Measurements from ENCODE around the gene STX19.

STX19 gene

DNA sequence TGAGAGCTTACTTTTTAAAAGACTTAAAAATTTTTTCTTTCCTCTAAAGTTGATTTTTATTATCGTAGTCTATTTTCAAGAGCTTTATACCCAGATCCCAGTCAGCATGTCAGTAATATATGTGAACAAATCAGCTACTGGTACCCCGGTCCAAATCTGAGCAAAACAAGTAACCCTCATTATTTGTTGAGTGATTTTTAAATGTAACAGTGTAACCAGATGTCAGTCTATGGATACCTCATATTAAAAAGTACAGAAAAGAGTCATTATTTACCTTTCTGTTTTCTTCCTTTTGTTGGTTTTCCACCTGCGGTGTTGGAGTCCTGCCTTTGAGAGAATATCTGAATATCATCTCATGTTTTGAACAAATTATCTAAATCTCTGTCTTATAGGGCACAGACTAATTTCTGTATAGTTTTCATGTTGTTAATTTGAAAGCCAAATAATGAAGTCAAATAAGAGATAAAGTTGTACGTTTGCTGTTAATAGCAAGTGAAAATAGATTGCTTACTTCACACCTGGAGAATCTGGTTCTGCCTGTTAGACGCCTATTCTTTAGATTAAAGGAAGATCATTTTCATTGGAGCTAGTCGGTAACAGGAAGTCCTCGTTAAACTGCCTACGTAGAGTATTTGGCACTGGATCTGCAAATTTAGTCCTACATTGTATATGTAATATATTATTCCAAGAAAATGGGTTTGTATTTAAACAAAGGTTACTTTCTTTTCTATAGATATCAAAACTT lies at the start of gene STX19:
Gene STX19, minus strand, starts transcription at position 505 of the 745 bp plus-strand sequence. CDS start 13,328 bp downstream, outside the sequence.
- Histone ChIP-seq H3K4me1 (ENCODE audit: insufficient read depth, low read length) (no peaks in the 10 kb centered on the region), H3K9me3 (ENCODE audit: control insufficient read depth, insufficient read depth, low read length) (no peaks in the 10 kb centered on the region), H3K9ac (ENCODE audit: low read depth, low read length) (no peak within 1 kb of the TSS), H3K36me3 (ENCODE audit: insufficient read depth, low read length) (no peaks in the 10 kb centered on the region)

GRCh38 chr3:94076055-94076454 lies 47.7 kb upstream of the STX19 start:
- Histone ChIP-seq H3K36me3 (ENCODE audit: insufficient read depth, low read length) (no peaks in the 10 kb centered on the region), H3K9ac (ENCODE audit: low read depth, low read length) (no peak overlapping the region), H3K4me1 (ENCODE audit: insufficient read depth, low read length) (peaks cover 4% of the 10 kb centered on the region; the same call in 1 of the 2 replicates), H3K9me3 (ENCODE audit: control insufficient read depth, insufficient read depth, low read length) (no peaks in the 10 kb centered on the region)

DNA sequence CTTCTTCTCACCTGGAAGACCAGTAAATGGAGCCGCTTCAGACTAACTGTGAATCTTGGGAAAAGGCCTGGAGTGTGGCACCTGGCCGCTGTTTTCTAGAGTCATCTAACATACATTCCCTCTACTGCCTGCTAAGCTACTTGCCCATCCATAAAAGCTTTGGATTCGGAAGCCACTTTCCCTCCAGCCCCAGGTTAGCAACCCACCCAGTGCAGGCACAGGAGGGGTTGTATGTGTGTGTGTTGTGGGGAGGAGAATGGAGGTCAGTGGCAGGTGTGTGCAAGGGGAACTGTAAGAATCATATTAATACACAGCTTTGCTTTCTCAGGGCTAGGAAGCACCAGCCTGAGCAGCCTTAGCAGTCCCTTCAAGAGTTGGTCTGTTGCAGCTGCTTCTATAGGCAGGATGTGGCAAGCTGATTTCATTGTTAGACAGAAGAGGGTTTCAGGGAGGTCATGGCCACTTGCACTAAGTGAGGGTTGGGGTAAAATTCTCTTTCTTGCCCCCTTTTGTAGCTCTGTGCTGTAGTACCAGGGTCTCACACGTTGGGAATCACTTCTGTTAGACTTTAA lies 43.4 kb upstream of the STX19 start:
- Histone ChIP-seq H3K36me3 (ENCODE audit: insufficient read depth, low read length) (no peaks in the 10 kb centered on the region; the same call in 1 of the 2 replicates), H3K4me1 (ENCODE audit: insufficient read depth, low read length) (no peaks in the 10 kb centered on the region), H3K9me3 (ENCODE audit: control insufficient read depth, insufficient read depth, low read length) (no peaks in the 10 kb centered on the region), H3K9ac (ENCODE audit: low read depth, low read length) (no peak overlapping the region)

DNA sequence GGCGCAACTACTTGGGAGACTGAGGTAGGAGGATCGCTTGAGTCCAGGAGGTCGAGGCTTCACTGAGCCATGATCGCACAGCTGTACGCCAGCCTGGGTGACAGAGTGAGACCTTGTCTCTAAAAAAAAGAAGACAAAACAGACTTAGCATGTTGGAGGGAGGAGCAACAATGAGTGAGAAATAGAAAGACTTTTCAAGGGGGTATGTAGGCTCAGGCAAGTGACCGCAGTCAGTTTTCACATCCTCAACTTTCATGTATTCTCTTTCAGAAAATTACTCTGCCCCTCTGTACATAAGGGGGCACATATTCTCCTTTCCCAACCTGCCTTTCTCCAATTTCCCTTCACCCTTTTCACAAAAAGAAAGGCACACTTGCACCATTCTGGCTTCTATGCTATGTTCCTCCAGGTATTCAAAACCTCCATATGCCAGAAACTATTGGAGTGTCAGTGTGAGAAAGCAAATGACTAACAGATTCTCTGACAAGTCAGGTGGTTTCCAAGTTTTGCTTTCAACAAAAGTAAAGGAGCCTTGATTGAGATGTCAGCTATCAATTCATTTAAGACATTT lies 42.0 kb upstream of the STX19 start:
- Histone ChIP-seq H3K36me3 (ENCODE audit: insufficient read depth, low read length) (no peaks in the 10 kb centered on the region; the same call in 1 of the 2 replicates), H3K4me1 (ENCODE audit: insufficient read depth, low read length) (no peaks in the 10 kb centered on the region), H3K9ac (ENCODE audit: low read depth, low read length) (no peak overlapping the region), H3K9me3 (ENCODE audit: control insufficient read depth, insufficient read depth, low read length) (no peaks in the 10 kb centered on the region)

GRCh38 chr3:94069194-94069813 lies 40.9 kb upstream of the STX19 start:
- H3K9me3 ChIP-seq (ENCODE audit: control insufficient read depth, insufficient read depth, low read length), result no peaks in the 10 kb centered on the region
- H3K4me1 ChIP-seq (ENCODE audit: insufficient read depth, low read length), result no peaks in the 10 kb centered on the region
- no peaks in the 10 kb centered on the region; the same call in 1 of the 2 replicates for H3K36me3 ChIP-seq (ENCODE audit: insufficient read depth, low read length)
- no peak overlapping the region for H3K9ac ChIP-seq (ENCODE audit: low read depth, low read length)

DNA sequence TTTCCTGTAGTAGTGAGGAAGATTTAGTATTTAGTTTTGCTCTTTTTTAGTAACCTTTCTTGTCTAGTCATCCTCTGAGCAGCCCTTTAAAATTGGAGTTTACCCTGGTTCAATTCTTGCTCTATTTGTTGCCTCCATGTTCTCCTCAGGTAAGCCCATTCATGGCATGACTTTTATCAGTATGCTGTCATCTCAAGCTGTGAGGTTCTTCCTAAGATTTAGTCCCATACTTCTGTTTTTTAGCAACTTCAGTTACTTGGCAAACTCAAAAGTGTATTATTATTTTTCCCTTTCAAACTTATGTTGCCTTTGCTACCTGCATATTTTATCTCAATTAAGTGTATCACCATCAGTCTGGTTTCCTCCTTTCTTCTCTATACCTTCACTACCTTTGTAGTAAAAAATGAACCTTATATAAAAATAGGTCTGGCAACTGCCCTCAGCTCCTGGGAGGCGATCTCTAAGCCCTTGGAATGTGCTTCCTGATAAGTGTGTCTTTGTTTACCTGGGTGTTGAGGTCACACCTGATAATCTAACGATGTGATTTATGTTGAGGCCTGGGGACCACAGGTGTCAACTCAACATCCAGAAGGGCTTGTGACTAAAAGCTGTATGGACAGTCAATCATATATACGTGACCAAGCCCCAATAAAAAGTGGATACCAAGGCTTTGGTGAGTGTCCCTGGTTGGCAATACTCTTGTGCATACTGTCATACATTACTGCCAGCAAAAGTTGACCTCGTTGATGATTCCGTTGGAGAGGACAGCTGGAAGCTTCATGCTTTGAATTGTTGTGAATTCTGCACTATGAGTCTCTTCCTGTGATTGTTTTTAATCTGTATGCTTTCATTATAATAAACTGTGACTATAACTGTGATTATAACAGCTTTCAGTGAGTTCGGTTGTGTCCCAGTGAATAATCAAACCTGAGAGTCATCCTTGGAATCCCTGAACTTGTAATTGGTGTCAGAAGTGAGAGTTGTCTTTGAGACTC lies 38.4 kb upstream of the STX19 start:
- Histone ChIP-seq H3K9ac (ENCODE audit: low read depth, low read length) (no peak overlapping the region), H3K9me3 (ENCODE audit: control insufficient read depth, insufficient read depth, low read length) (no peaks in the 10 kb centered on the region), H3K4me1 (ENCODE audit: insufficient read depth, low read length) (no peaks in the 10 kb centered on the region; the same call in 1 of the 2 replicates), H3K36me3 (ENCODE audit: insufficient read depth, low read length) (no peaks in the 10 kb centered on the region; the same call in 1 of the 2 replicates)

- H3K4me1 ChIP-seq (ENCODE audit: insufficient read depth, low read length), result no peaks in the 10 kb centered on the region; the same call in 1 of the 2 replicates
- H3K9me3 ChIP-seq (ENCODE audit: control insufficient read depth, insufficient read depth, low read length), result no peaks in the 10 kb centered on the region
- no peaks in the 10 kb centered on the region; the same call in 1 of the 2 replicates for H3K36me3 ChIP-seq (ENCODE audit: insufficient read depth, low read length)
- H3K9ac ChIP-seq (ENCODE audit: low read depth, low read length), result no peak overlapping the region
These were observed 37.6 kb upstream of the STX19 start for GRCh38 chr3:94065819-94066480.

GRCh38 chr3:94065122-94065521 lies 36.7 kb upstream of the STX19 start:
- no peaks in the 10 kb centered on the region; the same call in 1 of the 2 replicates for H3K4me1 ChIP-seq (ENCODE audit: insufficient read depth, low read length)
- H3K36me3 ChIP-seq (ENCODE audit: insufficient read depth, low read length), result no peaks in the 10 kb centered on the region; the same call in 1 of the 2 replicates
- H3K9ac ChIP-seq (ENCODE audit: low read depth, low read length), result no peak overlapping the region
- no peaks in the 10 kb centered on the region for H3K9me3 ChIP-seq (ENCODE audit: control insufficient read depth, insufficient read depth, low read length)

- no peaks in the 10 kb centered on the region for H3K9me3 ChIP-seq (ENCODE audit: control insufficient read depth, insufficient read depth, low read length)
- no peaks in the 10 kb centered on the region; the same call in 1 of the 2 replicates for H3K4me1 ChIP-seq (ENCODE audit: insufficient read depth, low read length)
- H3K36me3 ChIP-seq (ENCODE audit: insufficient read depth, low read length), result no peaks in the 10 kb centered on the region; the same call in 1 of the 2 replicates
- H3K9ac ChIP-seq (ENCODE audit: low read depth, low read length), result no peak overlapping the region
These were observed 36.0 kb upstream of the STX19 start for GRCh38 chr3:94064243-94064860.

DNA sequence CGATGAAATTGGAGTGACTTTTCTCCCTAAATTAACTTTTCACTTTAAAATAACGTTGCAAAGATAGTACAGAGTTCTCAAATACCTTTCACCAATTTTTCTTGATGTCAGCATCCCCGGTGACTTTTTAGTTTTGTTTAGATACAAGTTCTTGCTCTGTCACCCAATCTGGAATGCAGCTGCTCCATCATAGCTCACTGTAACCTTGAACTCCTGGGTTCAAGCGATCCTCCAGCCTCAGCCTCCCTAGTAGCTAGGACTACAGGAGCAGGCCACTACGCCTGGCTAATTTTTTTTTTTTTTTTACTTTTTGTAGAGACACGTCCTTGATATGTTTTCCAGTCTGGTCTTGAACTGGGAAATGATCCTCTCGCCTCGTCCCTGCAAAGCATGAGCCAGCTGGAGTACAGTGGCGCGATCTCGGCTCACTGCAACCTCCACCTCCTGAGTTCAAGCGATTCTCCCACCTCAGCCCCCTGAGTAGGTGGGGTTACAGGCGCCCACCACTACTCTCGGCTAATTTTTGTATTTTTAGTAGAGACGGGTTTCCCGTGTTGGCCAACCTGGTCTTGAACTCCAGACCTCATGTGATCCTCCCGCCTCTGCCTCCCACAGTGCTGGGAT lies 35.2 kb upstream of the STX19 start:
- Histone ChIP-seq H3K9me3 (ENCODE audit: control insufficient read depth, insufficient read depth, low read length) (no peaks in the 10 kb centered on the region), H3K36me3 (ENCODE audit: insufficient read depth, low read length) (no peaks in the 10 kb centered on the region; the same call in 1 of the 2 replicates), H3K9ac (ENCODE audit: low read depth, low read length) (peak overlapping the region; percentile 98), H3K4me1 (ENCODE audit: insufficient read depth, low read length) (no peaks in the 10 kb centered on the region; the same call in 1 of the 2 replicates)

- Histone ChIP-seq H3K9me3 (ENCODE audit: control insufficient read depth, insufficient read depth, low read length) (no peaks in the 10 kb centered on the region), H3K36me3 (ENCODE audit: insufficient read depth, low read length) (no peaks in the 10 kb centered on the region; the same call in 1 of the 2 replicates), H3K4me1 (ENCODE audit: insufficient read depth, low read length) (no peaks in the 10 kb centered on the region; the same call in 1 of the 2 replicates), H3K9ac (ENCODE audit: low read depth, low read length) (peak within 1 kb of the TSS; percentile 98)
These were observed 34.4 kb upstream of the STX19 start, which contains the start of the genes DHFR2 and NSUN3 for GRCh38 chr3:94062513-94063404. Gene DHFR2, minus strand, starts transcription at chr3:94062916. Its CDS starts 1,405 bp downstream, at chr3:94061511. Gene NSUN3, plus strand, starts transcription at chr3:94063061. Its CDS starts 66 bp downstream, at chr3:94063127.

Measured in ES-I3 (cell line).